Measurements from ENCODE around the gene TIAM1.
A peak's percentile ranks its signal among the peaks of the same experiment; 100 is the strongest.

TIAM1 gene

DNA sequence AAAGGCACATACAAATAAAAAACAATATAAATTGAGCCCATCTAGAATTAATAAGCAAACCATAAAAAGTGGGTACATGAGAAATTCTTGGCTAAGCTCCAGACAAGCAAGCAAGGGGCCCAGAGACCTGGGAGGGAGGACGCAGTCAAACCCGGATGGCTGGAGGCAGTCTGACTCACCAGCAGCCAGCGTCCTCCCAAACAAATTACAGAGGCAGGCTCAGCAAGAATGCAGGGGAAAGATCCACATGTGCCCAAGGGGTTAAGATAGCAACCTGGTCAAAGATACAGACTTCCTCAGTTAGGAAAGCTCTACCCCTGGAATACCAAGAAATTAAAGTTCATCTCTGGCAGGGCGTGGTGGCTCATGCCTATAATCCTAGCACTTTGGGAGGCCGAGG, 7.4 kb upstream of the TIAM1 start:
- H3K36me3 ChIP-seq (ENCODE audit: insufficient read depth, low read length): no peaks in the 10 kb centered on the region
- H3K9me3 ChIP-seq (replicated peaks; ENCODE audit: low read length): no peaks in the 10 kb centered on the region
- H3K27me3 ChIP-seq (ENCODE audit: control insufficient read depth, insufficient read depth, low read length): no peaks in the 10 kb centered on the region
- H3K4me3 ChIP-seq (ENCODE audit: low read length): no peak overlapping the region
- peaks cover 21% of the 10 kb centered on the region for H3K4me1 ChIP-seq (ENCODE audit: control insufficient read depth, insufficient read depth, low read length)
- peak overlapping the region; percentile 35 for H3K4me2 ChIP-seq (ENCODE audit: low read length)
- H3K9ac ChIP-seq (ENCODE audit: low read depth, low read length): no peak overlapping the region

DNA sequence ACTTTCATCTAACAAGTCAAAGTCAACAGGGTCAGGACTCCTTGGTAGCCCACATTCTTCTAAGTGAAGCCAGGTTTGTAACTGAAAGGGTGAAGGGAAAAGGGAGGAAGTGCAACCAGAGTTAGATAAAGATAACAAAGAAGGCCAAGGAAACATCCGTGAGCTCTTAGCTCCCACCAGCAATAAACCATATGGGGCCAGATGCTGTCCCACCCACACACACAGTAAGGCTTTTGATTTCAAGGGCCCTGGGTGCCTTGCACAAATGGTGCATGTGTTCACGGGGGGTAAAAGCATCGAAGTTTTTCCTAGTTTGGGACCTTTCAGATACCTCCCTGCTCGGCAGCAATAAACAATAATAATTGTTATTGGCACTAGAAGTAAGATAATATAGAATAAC, 5.1 kb upstream of the TIAM1 start:
- no peak overlapping the region for H3K9ac ChIP-seq (ENCODE audit: low read depth, low read length)
- H3K36me3 ChIP-seq (ENCODE audit: insufficient read depth, low read length): no peaks in the 10 kb centered on the region
- no peaks in the 10 kb centered on the region for H3K27me3 ChIP-seq (ENCODE audit: control insufficient read depth, insufficient read depth, low read length)
- no peak overlapping the region for H3K4me2 ChIP-seq (ENCODE audit: low read length)
- no peaks in the 10 kb centered on the region for H3K9me3 ChIP-seq (replicated peaks; ENCODE audit: low read length)
- H3K4me1 ChIP-seq (ENCODE audit: control insufficient read depth, insufficient read depth, low read length): peaks cover 13% of the 10 kb centered on the region
- no peak overlapping the region for H3K4me3 ChIP-seq (ENCODE audit: low read length)

DNA sequence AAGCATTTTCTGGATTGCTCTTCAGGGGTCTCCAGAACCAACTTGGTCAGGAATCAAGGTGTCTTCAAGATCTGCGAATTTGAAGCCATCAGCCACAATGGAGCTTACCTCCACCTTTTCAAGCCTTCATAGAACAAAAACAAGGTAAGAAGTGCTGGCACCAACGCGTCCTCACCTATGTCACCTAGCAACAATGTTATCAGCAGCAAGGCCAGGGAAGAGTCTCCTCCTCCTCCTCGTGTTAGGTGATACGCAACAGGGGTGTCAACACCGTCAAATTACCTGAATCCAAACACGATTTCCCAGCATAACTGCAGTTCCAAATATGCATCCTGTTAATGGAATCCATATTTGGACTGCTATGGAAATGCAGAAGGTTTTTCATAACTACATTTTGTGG, 4.1 kb upstream of the TIAM1 start:
- H3K9me3 ChIP-seq (replicated peaks; ENCODE audit: low read length): no peaks in the 10 kb centered on the region
- H3K4me3 ChIP-seq (ENCODE audit: low read length): no peak overlapping the region
- no peaks in the 10 kb centered on the region for H3K27me3 ChIP-seq (ENCODE audit: control insufficient read depth, insufficient read depth, low read length)
- peaks cover 15% of the 10 kb centered on the region for H3K4me1 ChIP-seq (ENCODE audit: control insufficient read depth, insufficient read depth, low read length)
- no peak overlapping the region for H3K9ac ChIP-seq (ENCODE audit: low read depth, low read length)
- H3K4me2 ChIP-seq (ENCODE audit: low read length): no peak overlapping the region
- no peaks in the 10 kb centered on the region for H3K36me3 ChIP-seq (ENCODE audit: insufficient read depth, low read length)

DNA sequence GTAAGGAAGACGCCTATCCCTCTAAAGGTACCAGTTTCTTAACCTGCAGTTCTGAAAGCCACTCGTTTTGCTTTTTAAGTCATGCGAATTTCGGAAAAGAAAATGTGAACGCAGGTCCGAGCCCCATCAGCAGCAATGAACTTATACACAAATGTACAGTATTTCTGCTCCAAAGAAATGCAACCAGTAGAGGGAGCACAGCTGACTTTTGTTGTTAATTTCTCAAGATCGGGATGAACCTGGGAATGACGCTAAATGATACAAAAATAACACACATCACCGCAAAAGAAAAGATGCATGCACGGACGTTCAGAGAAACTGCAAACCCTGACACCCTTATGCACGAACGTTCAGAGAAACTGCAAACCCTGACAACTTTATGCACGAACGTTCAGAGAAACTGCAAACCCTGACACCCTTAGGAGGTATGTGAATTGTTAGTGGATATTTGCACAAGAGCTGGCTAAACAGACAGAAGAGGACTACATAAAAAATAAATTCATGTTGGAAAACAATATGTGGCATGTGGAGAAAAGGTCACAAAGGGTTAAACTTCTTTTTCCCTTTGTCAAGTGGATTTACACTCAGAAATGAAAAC, 3.5 kb upstream of the TIAM1 start:
- Histone ChIP-seq H3K4me3 (ENCODE audit: low read length) (no peak overlapping the region), H3K4me1 (ENCODE audit: control insufficient read depth, insufficient read depth, low read length) (peaks cover 18% of the 10 kb centered on the region), H3K9me3 (replicated peaks; ENCODE audit: low read length) (no peaks in the 10 kb centered on the region), H3K27me3 (ENCODE audit: control insufficient read depth, insufficient read depth, low read length) (no peaks in the 10 kb centered on the region), H3K9ac (ENCODE audit: low read depth, low read length) (no peak overlapping the region), H3K4me2 (ENCODE audit: low read length) (peak overlapping the region; percentile 58), H3K36me3 (ENCODE audit: insufficient read depth, low read length) (no peaks in the 10 kb centered on the region)

DNA sequence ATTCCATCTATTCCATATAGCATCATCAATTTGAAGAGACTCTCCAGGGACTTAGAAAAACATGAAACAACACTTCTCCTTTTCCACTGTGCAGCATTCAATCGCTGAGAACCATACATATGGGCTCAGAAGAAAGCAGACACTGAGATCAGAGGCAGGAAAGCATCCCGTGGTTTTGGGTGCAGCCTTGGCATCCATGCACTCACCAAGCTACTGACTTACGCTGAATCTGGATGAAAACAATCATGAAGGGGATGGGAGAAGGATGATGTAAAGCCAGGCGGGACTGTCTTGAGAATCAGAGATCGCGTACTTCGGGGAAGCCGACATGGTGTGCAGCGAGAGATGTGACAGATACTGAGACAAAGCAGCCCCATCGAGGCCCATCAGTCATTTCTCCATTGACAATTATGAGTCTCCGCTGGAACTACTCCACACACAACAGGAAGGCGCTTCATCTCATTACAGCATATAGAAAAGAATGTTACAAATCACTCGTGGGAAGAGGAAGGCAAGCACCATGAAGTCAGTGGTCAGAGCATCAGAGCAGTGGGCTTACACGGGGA, 2.3 kb upstream of the TIAM1 start:
- Histone ChIP-seq H3K4me2 (ENCODE audit: low read length) (no peak overlapping the region), H3K9me3 (replicated peaks; ENCODE audit: low read length) (no peaks in the 10 kb centered on the region), H3K4me1 (ENCODE audit: control insufficient read depth, insufficient read depth, low read length) (peaks cover 14% of the 10 kb centered on the region), H3K4me3 (ENCODE audit: low read length) (no peak overlapping the region), H3K36me3 (ENCODE audit: insufficient read depth, low read length) (no peaks in the 10 kb centered on the region), H3K27me3 (ENCODE audit: control insufficient read depth, insufficient read depth, low read length) (no peaks in the 10 kb centered on the region), H3K9ac (ENCODE audit: low read depth, low read length) (no peak overlapping the region)

DNA sequence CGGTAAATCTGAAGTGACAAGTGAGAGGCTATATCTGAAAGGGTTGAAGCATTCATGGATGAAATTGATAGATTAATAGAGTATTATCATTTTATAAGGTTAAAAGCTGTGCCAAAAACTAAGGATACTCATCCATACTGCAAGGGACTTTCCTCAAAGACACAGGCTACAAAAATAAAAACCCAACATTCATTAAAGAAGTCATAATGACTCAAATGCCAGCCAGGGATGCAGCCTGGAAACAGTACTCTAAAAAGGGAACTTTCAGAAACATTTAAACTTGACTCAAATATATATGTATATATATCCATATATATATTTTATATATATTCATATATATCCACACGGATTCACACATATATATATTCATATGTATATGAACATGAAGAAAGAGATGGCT, 1.1 kb upstream of the TIAM1 start:
- Histone ChIP-seq H3K9ac (ENCODE audit: low read depth, low read length) (no peak overlapping the region), H3K4me3 (ENCODE audit: low read length) (no peak overlapping the region), H3K9me3 (replicated peaks; ENCODE audit: low read length) (no peaks in the 10 kb centered on the region), H3K36me3 (ENCODE audit: insufficient read depth, low read length) (no peaks in the 10 kb centered on the region), H3K27me3 (ENCODE audit: control insufficient read depth, insufficient read depth, low read length) (no peaks in the 10 kb centered on the region), H3K4me1 (ENCODE audit: control insufficient read depth, insufficient read depth, low read length) (peaks cover 11% of the 10 kb centered on the region), H3K4me2 (ENCODE audit: low read length) (no peak overlapping the region)

DNA sequence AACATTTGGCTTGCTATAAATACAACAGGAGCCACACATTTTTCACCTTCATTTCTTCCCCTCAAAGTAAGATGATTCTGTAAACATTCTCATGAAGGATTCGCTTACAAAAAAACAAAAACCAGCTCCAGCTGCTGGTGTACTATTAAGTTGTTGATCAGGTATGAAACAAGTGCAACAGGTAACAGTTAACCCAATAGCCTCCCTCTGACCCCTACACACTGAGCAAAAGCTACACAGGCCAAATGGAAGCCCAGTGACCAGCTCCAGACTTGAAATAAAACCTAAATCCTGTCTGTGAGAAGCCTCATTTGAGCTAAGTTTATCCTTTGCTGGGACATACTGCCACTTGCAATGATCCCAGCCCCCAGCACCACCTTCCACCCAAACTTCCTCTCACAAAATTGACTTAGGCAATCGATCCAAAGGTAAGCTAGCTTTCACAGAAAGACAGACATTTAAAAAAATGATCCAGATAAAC, 991 bp downstream of the TIAM1 start:
- H3K27me3 ChIP-seq (ENCODE audit: control insufficient read depth, insufficient read depth, low read length): no peaks in the 10 kb centered on the region
- peak overlapping the region; percentile 94 for H3K4me2 ChIP-seq (ENCODE audit: low read length)
- no peaks in the 10 kb centered on the region for H3K36me3 ChIP-seq (ENCODE audit: insufficient read depth, low read length)
- no peaks in the 10 kb centered on the region for H3K9me3 ChIP-seq (replicated peaks; ENCODE audit: low read length)
- H3K4me3 ChIP-seq (ENCODE audit: low read length): peak overlapping the region; percentile 94
- H3K9ac ChIP-seq (ENCODE audit: low read depth, low read length): peak overlapping the region; percentile 81
- H3K4me1 ChIP-seq (ENCODE audit: control insufficient read depth, insufficient read depth, low read length): peaks cover 11% of the 10 kb centered on the region

DNA sequence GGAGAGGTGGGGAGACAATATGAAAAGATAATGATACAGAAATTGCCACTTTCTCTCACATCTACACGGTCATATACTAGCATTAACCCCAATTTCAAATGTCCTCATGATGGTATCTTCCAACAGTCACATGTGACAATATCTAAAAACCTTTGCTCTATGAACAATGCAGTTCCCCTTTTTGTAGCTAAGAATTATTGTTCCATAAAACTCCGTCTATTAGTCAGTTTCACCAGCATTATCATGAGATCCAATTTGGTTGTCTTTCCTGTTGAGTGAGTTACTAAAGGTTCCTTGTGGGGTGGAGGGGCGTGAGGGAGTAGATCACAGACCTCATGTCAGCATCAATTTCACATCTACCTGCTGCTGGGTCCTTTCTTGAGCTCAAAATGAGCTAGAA, 1.7 kb downstream of the TIAM1 start:
- Histone ChIP-seq H3K9ac (ENCODE audit: low read depth, low read length) (no peak overlapping the region), H3K4me2 (ENCODE audit: low read length) (no peak overlapping the region), H3K9me3 (replicated peaks; ENCODE audit: low read length) (no peaks in the 10 kb centered on the region), H3K27me3 (ENCODE audit: control insufficient read depth, insufficient read depth, low read length) (no peaks in the 10 kb centered on the region), H3K36me3 (ENCODE audit: insufficient read depth, low read length) (no peaks in the 10 kb centered on the region), H3K4me1 (ENCODE audit: control insufficient read depth, insufficient read depth, low read length) (peaks cover 11% of the 10 kb centered on the region), H3K4me3 (ENCODE audit: low read length) (no peak overlapping the region)

DNA sequence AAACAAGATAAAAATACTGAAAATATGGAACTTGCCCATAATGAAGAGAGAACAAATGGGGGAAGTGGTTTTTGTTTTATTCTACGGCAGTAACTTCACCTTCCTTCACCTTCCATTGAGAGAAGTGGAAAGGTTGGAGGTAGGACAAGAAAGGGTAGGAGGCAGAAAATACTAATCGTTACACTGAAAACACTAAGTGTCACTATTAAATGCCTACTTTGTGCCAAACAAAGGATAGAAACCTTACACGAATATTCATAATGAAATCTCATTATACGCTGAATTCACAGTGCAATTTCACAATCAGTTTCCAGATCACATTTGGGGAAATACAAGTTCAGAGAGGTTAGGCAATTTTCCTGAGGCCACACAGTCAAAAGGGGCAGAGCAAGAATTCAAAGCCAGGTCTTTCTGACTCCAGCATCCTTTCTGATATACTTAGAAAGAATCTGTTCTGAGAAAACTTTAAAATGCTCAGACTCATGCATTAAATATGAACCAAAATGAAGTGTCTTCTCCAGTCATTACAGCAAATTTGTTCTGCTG, 3.0 kb downstream of the TIAM1 start:
- H3K4me3 ChIP-seq (ENCODE audit: low read length): no peak overlapping the region
- peaks cover 19% of the 10 kb centered on the region for H3K4me1 ChIP-seq (ENCODE audit: control insufficient read depth, insufficient read depth, low read length)
- no peaks in the 10 kb centered on the region for H3K27me3 ChIP-seq (ENCODE audit: control insufficient read depth, insufficient read depth, low read length)
- no peaks in the 10 kb centered on the region for H3K9me3 ChIP-seq (replicated peaks; ENCODE audit: low read length)
- no peaks in the 10 kb centered on the region for H3K36me3 ChIP-seq (ENCODE audit: insufficient read depth, low read length)
- no peak overlapping the region for H3K4me2 ChIP-seq (ENCODE audit: low read length)
- H3K9ac ChIP-seq (ENCODE audit: low read depth, low read length): no peak overlapping the region

DNA sequence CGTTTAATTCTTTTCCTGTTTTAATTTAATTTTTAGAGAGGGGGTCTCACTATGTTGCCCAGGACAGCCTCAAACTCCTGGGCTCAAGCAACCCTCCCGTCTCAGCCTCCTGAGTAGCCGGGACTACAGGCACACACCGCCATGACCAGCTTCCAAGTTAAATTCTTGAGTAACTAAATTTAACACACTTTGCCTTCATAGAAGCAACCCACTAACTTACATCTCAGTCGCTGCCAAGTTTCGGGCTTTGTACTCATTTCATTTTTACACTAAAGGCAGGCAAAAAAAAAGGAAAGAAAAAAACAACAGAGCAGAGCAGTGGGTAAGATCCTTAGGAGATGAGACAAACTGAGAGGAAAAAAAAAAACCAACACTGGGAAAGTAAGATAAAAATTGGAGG, 3.5 kb downstream of the TIAM1 start:
- H3K9ac ChIP-seq (ENCODE audit: low read depth, low read length): no peak overlapping the region
- H3K4me3 ChIP-seq (ENCODE audit: low read length): no peak overlapping the region
- H3K4me2 ChIP-seq (ENCODE audit: low read length): no peak overlapping the region
- no peaks in the 10 kb centered on the region for H3K36me3 ChIP-seq (ENCODE audit: insufficient read depth, low read length)
- H3K9me3 ChIP-seq (replicated peaks; ENCODE audit: low read length): no peaks in the 10 kb centered on the region
- peaks cover 24% of the 10 kb centered on the region for H3K4me1 ChIP-seq (ENCODE audit: control insufficient read depth, insufficient read depth, low read length)
- no peaks in the 10 kb centered on the region for H3K27me3 ChIP-seq (ENCODE audit: control insufficient read depth, insufficient read depth, low read length)

DNA sequence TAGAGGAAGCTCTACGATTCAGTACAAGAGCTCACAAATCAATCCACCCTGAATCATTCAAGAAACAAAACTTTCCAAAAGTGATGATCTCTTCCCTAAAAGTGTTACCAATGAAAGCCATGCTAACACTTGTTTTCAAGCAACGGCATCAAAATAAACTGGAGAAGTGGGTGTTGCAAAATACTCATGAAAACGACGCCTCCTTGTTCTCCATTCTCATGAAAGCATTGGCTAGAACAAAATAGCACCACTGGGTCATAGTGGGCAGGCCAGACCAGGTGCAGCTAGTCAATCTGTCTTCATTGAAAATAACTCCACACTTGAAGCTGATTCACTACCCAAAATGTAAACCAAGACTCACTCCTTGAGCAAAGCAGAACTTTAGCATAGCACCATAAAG, 4.3 kb downstream of the TIAM1 start:
- Histone ChIP-seq H3K9ac (ENCODE audit: low read depth, low read length) (no peak overlapping the region), H3K4me3 (ENCODE audit: low read length) (no peak overlapping the region), H3K36me3 (ENCODE audit: insufficient read depth, low read length) (no peaks in the 10 kb centered on the region), H3K27me3 (ENCODE audit: control insufficient read depth, insufficient read depth, low read length) (no peaks in the 10 kb centered on the region), H3K4me1 (ENCODE audit: control insufficient read depth, insufficient read depth, low read length) (peaks cover 27% of the 10 kb centered on the region), H3K4me2 (ENCODE audit: low read length) (no peak overlapping the region), H3K9me3 (replicated peaks; ENCODE audit: low read length) (no peaks in the 10 kb centered on the region)

DNA sequence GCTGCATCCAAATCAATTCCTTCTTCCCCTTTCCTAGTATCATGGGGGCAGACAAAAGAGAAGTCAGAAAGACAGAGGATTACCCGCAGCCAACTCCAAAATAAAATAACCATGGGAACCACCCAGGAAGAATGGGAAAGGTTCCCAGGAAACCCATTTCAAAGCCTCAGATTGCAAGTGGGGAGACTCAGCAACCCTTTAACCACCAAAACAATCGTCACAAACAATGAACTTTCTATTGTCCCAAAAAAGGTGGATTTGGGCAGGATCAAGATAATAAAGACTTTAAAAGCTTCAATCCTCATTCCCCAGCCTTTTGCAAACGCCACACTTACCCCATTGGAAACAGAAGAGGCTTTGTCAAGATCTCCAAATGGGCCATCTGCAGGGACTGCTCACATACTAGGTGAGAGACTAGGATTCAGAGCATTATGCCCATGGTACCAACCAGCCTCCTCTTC, 5.1 kb downstream of the TIAM1 start:
- H3K4me1 ChIP-seq (ENCODE audit: control insufficient read depth, insufficient read depth, low read length): peaks cover 27% of the 10 kb centered on the region
- no peak overlapping the region for H3K9ac ChIP-seq (ENCODE audit: low read depth, low read length)
- no peaks in the 10 kb centered on the region for H3K36me3 ChIP-seq (ENCODE audit: insufficient read depth, low read length)
- H3K4me3 ChIP-seq (ENCODE audit: low read length): no peak overlapping the region
- H3K27me3 ChIP-seq (ENCODE audit: control insufficient read depth, insufficient read depth, low read length): no peaks in the 10 kb centered on the region
- H3K9me3 ChIP-seq (replicated peaks; ENCODE audit: low read length): no peaks in the 10 kb centered on the region
- no peak overlapping the region for H3K4me2 ChIP-seq (ENCODE audit: low read length)

All from skeletal muscle satellite cell (primary cell).